ENCODE results near the gene HTRA2.

The HTRA2 gene

GRCh38 chr2:74507145-74507925, 22.4 kb upstream of the HTRA2 start, which contains the start of gene PCGF1:
Gene PCGF1, minus strand, starts transcription at chr2:74507695. Its CDS starts 27 bp downstream, at chr2:74507668.
- peaks cover 28% of the 10 kb centered on the region for H3K36me3 Mint-ChIP-seq (ENCODE audit: low read depth)
- H3K4me1 Mint-ChIP-seq (ENCODE audit: low read depth): peaks cover 55% of the 10 kb centered on the region
- H3K9me3 Mint-ChIP-seq: no peaks in the 10 kb centered on the region
- H3K27me3 Mint-ChIP-seq: peaks cover 43% of the 10 kb centered on the region
- peak within 1 kb of the TSS; percentile 99 for H3K27ac Mint-ChIP-seq
- H3K4me3 Mint-ChIP-seq: peak within 1 kb of the TSS; percentile 98

- Mint-ChIP-seq H3K4me1 (ENCODE audit: low read depth) (peaks cover 49% of the 10 kb centered on the region), H3K9me3 (no peaks in the 10 kb centered on the region), H3K36me3 (ENCODE audit: low read depth) (peaks cover 28% of the 10 kb centered on the region), H3K27ac (peak overlapping the region; percentile 99), H3K4me3 (peak overlapping the region; percentile 98), H3K27me3 (peaks cover 46% of the 10 kb centered on the region)
Measured at GRCh38 chr2:74507926-74508520, 21.7 kb upstream of the HTRA2 start.

GRCh38 chr2:74510272-74510671, 19.5 kb upstream of the HTRA2 start:
- Mint-ChIP-seq H3K4me1 (ENCODE audit: low read depth) (peaks cover 39% of the 10 kb centered on the region), H3K4me3 (no peak overlapping the region), H3K36me3 (ENCODE audit: low read depth) (peaks cover 19% of the 10 kb centered on the region), H3K27me3 (peaks cover 40% of the 10 kb centered on the region), H3K27ac (no peak overlapping the region), H3K9me3 (no peaks in the 10 kb centered on the region)

GRCh38 chr2:74511104-74511989, 18.4 kb upstream of the HTRA2 start:
- Mint-ChIP-seq H3K27me3 (peaks cover 48% of the 10 kb centered on the region), H3K4me1 (ENCODE audit: low read depth) (peaks cover 40% of the 10 kb centered on the region), H3K27ac (no peak overlapping the region)

GRCh38 chr2:74512744-74513604, 16.8 kb upstream of the HTRA2 start:
- Mint-ChIP-seq H3K36me3 (ENCODE audit: low read depth) (no peaks in the 10 kb centered on the region), H3K27ac (no peak overlapping the region)

More at GRCh38 chr2:74511104-74511989, 18.4 kb upstream of the HTRA2 start:
- no peak overlapping the region for H3K4me3 Mint-ChIP-seq
- no peaks in the 10 kb centered on the region for H3K9me3 Mint-ChIP-seq
- peaks cover 10% of the 10 kb centered on the region for H3K36me3 Mint-ChIP-seq (ENCODE audit: low read depth)

GRCh38 chr2:74513605-74514367, 15.9 kb upstream of the HTRA2 start:
- Mint-ChIP-seq H3K27ac (no peak overlapping the region), H3K27me3 (peaks cover 73% of the 10 kb centered on the region), H3K36me3 (ENCODE audit: low read depth) (no peaks in the 10 kb centered on the region)

More at GRCh38 chr2:74512744-74513604, 16.8 kb upstream of the HTRA2 start:
- peaks cover 32% of the 10 kb centered on the region for H3K4me1 Mint-ChIP-seq (ENCODE audit: low read depth)
- no peaks in the 10 kb centered on the region for H3K9me3 Mint-ChIP-seq
- H3K27me3 Mint-ChIP-seq: peaks cover 64% of the 10 kb centered on the region
- no peak overlapping the region for H3K4me3 Mint-ChIP-seq

GRCh38 chr2:74514368-74515270, 15.1 kb upstream of the HTRA2 start, which contains the start of gene TLX2:
Gene TLX2, plus strand, starts transcription at chr2:74514450. Its CDS starts 357 bp downstream, at chr2:74514807.
- Mint-ChIP-seq H3K4me1 (ENCODE audit: low read depth) (peaks cover 25% of the 10 kb centered on the region), H3K9me3 (no peaks in the 10 kb centered on the region), H3K27ac (no peak within 1 kb of the TSS), H3K36me3 (ENCODE audit: low read depth) (no peaks in the 10 kb centered on the region), H3K27me3 (peaks cover 79% of the 10 kb centered on the region), H3K4me3 (peak within 1 kb of the TSS; percentile 56)

More at GRCh38 chr2:74513605-74514367, 15.9 kb upstream of the HTRA2 start:
- H3K4me1 Mint-ChIP-seq (ENCODE audit: low read depth): peaks cover 25% of the 10 kb centered on the region
- H3K9me3 Mint-ChIP-seq: no peaks in the 10 kb centered on the region
- peak overlapping the region; percentile 13 for H3K4me3 Mint-ChIP-seq

- Mint-ChIP-seq H3K4me1 (ENCODE audit: low read depth) (peaks cover 25% of the 10 kb centered on the region), H3K4me3 (peak overlapping the region; percentile 56), H3K9me3 (no peaks in the 10 kb centered on the region), H3K27ac (no peak overlapping the region), H3K36me3 (ENCODE audit: low read depth) (no peaks in the 10 kb centered on the region), H3K27me3 (peaks cover 82% of the 10 kb centered on the region)
Measured at GRCh38 chr2:74515271-74515980, 14.3 kb upstream of the HTRA2 start.

GRCh38 chr2:74515981-74516633, 13.6 kb upstream of the HTRA2 start:
- Mint-ChIP-seq H3K36me3 (ENCODE audit: low read depth) (no peaks in the 10 kb centered on the region), H3K27me3 (peaks cover 79% of the 10 kb centered on the region), H3K4me1 (ENCODE audit: low read depth) (peaks cover 25% of the 10 kb centered on the region), H3K4me3 (peak overlapping the region; percentile 58), H3K9me3 (no peaks in the 10 kb centered on the region), H3K27ac (no peak overlapping the region)

GRCh38 chr2:74516650-74517049, 13.1 kb upstream of the HTRA2 start:
- H3K27me3 Mint-ChIP-seq: peaks cover 74% of the 10 kb centered on the region
- H3K4me1 Mint-ChIP-seq (ENCODE audit: low read depth): peaks cover 25% of the 10 kb centered on the region
- peak overlapping the region; percentile 14 for H3K27ac Mint-ChIP-seq
- H3K36me3 Mint-ChIP-seq (ENCODE audit: low read depth): no peaks in the 10 kb centered on the region
- peak overlapping the region; percentile 58 for H3K4me3 Mint-ChIP-seq
- no peaks in the 10 kb centered on the region for H3K9me3 Mint-ChIP-seq

- H3K4me3 Mint-ChIP-seq: no peak overlapping the region
Measured at GRCh38 chr2:74522516-74522915, 7.2 kb upstream of the HTRA2 start.

GRCh38 chr2:74524005-74524404, 5.7 kb upstream of the HTRA2 start:
- Mint-ChIP-seq H3K4me1 (ENCODE audit: low read depth) (peaks cover 30% of the 10 kb centered on the region), H3K27me3 (peaks cover 20% of the 10 kb centered on the region), H3K27ac (no peak overlapping the region), H3K36me3 (ENCODE audit: low read depth) (peaks cover 33% of the 10 kb centered on the region), H3K9me3 (no peaks in the 10 kb centered on the region), H3K4me3 (no peak overlapping the region)

More at GRCh38 chr2:74522516-74522915, 7.2 kb upstream of the HTRA2 start:
- Mint-ChIP-seq H3K36me3 (ENCODE audit: low read depth) (peaks cover 18% of the 10 kb centered on the region), H3K27me3 (peaks cover 35% of the 10 kb centered on the region), H3K4me1 (ENCODE audit: low read depth) (peaks cover 15% of the 10 kb centered on the region), H3K9me3 (no peaks in the 10 kb centered on the region), H3K27ac (no peak overlapping the region)

Data from stimulated activated naive CD8-positive, alpha-beta T cell treated with anti-CD3 and anti-CD28 coated beads, Interleukin-15, Interleukin-2, amounts not matched to agents 100 ng/mL and 50 ng/mL, for 24 hours (primary cell).